Measurements from ENCODE around the gene SLC6A2. TPM values are rescaled to one million over a fixed set of nuclear protein-coding genes. Genes with fewer than 3 reads are reported as not detected.
A peak's percentile ranks its signal among the peaks of the same experiment; 100 is the strongest.
"Not testable (repeated sequence)": the region's sequence is repeated elsewhere in the genome, so short reads cannot be mapped to it uniquely, and the experiment has no call there.

SLC6A2 gene
- total RNA-seq, 1 experiment from 2014 or later: not detected

DNA sequence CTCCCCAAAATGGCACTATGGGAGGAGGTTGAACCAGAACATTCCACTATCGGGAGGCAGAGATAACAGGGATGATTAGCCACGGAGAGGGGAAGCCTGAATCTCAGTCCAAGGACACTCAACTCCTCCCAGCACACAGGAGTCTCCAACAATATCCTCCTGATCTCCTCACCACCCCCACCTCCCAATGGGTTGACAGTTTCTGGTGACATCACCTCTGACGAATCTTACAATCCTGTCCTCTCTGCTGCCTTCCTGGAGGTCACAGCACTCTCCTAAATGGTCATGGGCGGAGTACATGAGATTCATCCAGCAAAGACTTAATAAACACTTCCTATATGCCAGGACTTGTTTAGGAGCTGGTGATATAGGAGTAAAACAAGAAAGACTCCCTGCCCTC, 80.9 kb downstream of the SLC6A2 start:
- no peak for DNase-seq (ENCODE audit: low read depth)
- in situ Hi-C loops (cut with HindIII; ENCODE audit: low pct_unique_long_range_greater_than_20kb, low sequenced_read_pairs): no loop called here

GRCh38 chr16:55737318-55737717, 81.5 kb downstream of the SLC6A2 start:
- DNase-seq (ENCODE audit: low read depth): no peak

DNA sequence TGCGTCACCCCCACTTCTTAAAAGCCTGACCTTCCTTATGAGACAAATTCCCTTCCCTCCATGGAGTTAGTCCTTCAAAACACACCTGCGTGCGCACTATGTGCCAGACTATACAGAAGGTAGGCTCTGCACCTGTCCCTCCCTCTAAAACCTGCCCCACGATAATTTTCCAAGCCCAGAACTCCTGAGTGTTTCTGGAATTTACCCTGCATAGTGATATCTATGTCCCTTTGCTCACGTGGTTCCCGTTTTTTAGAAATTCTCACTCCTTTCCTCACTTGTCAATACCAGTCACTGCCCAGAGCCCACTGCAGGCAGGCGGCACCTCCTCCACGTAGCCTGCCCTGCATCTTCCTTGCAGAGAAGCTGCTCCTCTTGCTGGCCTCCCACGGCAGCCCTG, 82.2 kb downstream of the SLC6A2 start:
- no peak for DNase-seq (ENCODE audit: low read depth)
- in situ Hi-C loops (cut with HindIII; ENCODE audit: low pct_unique_long_range_greater_than_20kb, low sequenced_read_pairs): no loop called here

More at GRCh38 chr16:55737318-55737717, 81.5 kb downstream of the SLC6A2 start:
- in situ Hi-C loops (cut with HindIII; ENCODE audit: low pct_unique_long_range_greater_than_20kb, low sequenced_read_pairs): no loop called here

GRCh38 chr16:55746081-55746480, 90.3 kb downstream of the SLC6A2 start:
- no peak for DNase-seq (ENCODE audit: low read depth)
- in situ Hi-C loops (cut with HindIII; ENCODE audit: low pct_unique_long_range_greater_than_20kb, low sequenced_read_pairs): no loop called here

DNA sequence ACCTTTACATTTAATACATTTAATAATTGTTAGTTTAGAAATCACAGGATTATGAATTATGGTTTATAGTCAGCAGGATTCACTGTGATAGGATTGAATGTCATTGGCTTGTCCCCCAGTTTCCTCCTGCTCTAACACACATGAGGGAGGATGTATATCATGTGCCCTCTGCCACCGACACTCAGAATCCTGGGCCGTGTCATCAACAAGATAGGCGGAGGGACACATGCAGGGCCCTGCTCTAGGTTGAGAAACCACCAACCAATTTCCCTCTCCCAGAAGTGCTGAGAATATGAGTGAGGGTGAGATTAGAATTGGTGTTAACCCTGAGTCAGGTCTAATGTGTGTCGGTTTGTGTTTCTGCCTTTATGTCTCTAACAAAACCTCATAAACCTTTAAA, 92.0 kb downstream of the SLC6A2 start:
- in situ Hi-C loops (cut with HindIII; ENCODE audit: low pct_unique_long_range_greater_than_20kb, low sequenced_read_pairs): no loop called here

DNA sequence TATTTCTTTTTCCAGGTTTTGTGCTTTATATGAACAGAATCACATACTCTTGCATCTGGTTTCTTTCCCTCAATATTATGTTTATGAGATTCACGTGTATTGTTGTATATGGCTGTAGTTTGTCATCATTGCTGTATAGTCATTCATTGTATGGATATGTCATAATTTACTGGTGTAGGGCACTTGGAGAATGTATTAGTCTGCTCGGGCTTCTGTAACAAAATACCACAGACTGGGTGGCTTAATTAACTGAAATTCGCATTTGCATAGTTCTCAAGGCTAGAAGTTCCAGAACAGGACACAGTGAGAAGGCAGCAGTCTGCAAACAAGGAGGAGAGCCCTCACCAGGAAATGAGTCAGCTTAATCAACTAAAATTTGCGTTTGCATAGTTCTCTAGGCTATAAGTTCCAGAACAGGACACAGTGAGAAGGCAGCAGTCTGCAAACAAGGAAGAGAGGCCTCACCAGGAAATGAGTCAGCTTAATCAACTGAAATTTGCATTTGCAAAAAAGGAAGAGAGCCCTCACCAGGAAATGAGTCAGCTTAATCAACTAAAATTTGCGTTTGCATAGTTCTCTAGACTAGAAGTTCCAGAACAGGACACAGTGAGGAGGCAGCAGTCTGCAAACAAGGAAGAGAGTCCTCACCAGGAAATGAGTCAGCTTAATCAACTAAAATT, 96.8 kb downstream of the SLC6A2 start:
- in situ Hi-C loops (cut with HindIII; ENCODE audit: low pct_unique_long_range_greater_than_20kb, low sequenced_read_pairs): not testable (repeated sequence)
- peak; percentile 2 for DNase-seq (ENCODE audit: low read depth)

More for the DNA sequence above, 92.0 kb downstream of the SLC6A2 start:
- DNase-seq (ENCODE audit: low read depth): no peak

DNA sequence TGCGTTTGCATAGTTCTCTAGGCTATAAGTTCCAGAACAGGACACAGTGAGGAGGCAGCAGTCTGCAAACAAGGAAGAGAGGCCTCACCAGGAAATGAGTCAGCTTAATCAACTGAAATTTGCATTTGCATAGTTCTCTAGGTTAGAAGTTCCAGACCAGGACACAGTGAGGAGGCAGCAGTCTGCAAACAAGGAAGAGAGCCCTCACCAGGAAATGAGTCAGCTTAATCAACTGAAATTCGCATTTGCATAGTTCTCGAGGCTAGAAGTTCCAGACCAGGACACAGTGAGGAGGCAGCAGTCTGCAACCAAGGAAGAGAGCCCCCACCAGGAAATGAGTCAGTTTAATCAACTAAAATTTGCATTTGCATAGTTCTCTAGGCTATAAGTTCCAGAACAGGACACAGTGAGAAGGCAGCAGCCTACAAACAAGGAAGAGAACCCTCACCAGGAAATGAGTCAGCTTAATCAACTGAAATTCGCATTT, 97.4 kb downstream of the SLC6A2 start:
- in situ Hi-C loops (cut with HindIII; ENCODE audit: low pct_unique_long_range_greater_than_20kb, low sequenced_read_pairs): not testable (repeated sequence)
- DNase-seq (ENCODE audit: low read depth): peak; percentile 22

Other genes starting within 250 kb of the SLC6A2 start
- 0.51 TPM in 1 of 2 replicates, not detected in the other for gene MMP2, start 176.8 kb upstream of the SLC6A2 start, total RNA-seq (2014; rRNA removed; shearing (Covaris generic); ENCODE audit: low replicate concordance)
- 0.49 and 0.84 TPM in 2 replicates for gene LPCAT2, start 146.9 kb upstream of the SLC6A2 start, total RNA-seq (2014; rRNA removed; shearing (Covaris generic); ENCODE audit: low replicate concordance)
- not detected in 2 replicates for gene CAPNS2, start 89.3 kb upstream of the SLC6A2 start, total RNA-seq (2014; rRNA removed; shearing (Covaris generic); ENCODE audit: low replicate concordance)
- 1.5 TPM in 1 of 2 replicates, not detected in the other for gene CES1, start 177.1 kb downstream of the SLC6A2 start, total RNA-seq (2014; rRNA removed; shearing (Covaris generic); ENCODE audit: low replicate concordance)
- gene CES5A, start 219.4 kb downstream of the SLC6A2 start, total RNA-seq (2014; rRNA removed; shearing (Covaris generic); ENCODE audit: low replicate concordance): not detected in 2 replicates

Measured in Caki2 (cell line).